HG02973 (cell line): ENCODE measurements around the gene CD53.
"Not testable (repeated sequence)": the region's sequence is repeated elsewhere in the genome, so short reads cannot be mapped to it uniquely, and the experiment has no call there.

Experiments used
- ATAC-seq: cut with Tn5 transposase; IDR thresholded peaks from one replicate; pipeline ENCODE4 v1.9.1; 2021; ENCODE audit warnings: moderate library complexity; ENCODE audit not compliant: unreplicated experiment

Gene CD53

DNA sequence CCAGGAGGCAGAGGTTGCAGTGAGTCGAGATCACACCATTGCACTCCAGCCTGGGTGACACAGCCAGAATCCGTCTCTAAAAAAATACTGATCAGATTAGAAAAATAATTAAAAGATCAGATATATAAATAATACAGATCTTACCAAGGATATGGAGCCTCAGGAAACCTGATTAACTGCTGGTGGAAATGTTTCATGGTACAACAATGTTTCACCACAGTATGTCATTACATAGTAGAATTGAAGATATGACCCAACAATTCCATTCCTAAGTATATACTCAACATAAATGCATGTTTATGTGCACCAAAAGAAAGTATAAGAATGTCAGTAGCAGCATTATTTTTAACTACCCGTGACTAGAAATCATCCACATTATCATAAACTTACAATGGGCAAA, 41.7 kb downstream of the CD53 start:
- ATAC-seq: no peak

DNA sequence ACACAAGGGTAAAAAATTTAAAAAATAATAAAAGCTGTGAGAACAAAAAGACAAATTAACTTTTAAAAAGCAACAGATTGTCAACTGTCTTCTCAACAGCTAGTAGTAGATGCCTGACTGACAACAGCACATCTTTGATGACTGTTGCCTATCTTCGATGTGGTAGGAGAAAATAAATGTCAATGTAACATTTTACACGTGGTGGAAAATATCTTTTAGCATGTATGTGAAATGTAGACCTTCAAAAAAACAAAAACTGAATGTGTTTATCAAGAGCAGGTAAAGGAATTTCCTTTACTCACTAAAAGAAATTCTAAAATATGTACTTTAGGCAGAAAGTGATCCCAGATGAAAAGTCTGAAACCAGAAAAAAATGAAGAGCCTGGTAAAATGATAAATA, 42.9 kb downstream of the CD53 start:
- ATAC-seq: no peak

GRCh38 chr1:110916274-110916668, 43.3 kb downstream of the CD53 start:
- ATAC-seq: no peak

DNA sequence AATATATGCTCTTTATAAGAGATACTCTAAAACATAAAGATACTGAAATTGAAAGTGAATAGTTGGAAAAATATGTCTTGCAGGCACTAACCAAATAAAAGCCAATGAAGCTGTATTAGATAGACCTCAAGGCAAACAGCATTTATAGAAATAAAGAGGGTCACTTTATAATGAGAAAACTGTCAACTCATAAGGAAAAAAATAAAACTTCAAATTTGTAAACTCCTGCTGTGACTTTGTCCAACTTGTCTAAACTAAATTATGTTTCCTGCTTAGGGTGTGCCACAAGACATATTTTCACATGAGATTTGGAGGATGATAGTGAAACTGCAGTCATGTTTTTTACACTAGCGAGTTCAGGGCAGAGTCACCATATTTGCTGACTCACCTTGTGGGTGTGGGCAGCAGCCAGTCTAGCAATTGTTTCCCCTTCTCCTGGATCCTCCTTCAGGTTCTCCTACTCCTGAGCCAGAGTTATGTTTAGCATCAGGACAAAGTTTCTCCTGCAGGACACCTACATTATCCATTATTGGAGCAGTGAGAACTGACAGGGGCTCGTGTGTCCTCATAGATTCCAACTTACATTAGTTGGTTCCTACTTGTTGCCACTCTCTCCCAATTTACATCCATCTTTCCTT, 43.8 kb downstream of the CD53 start:
- ATAC-seq: peak; percentile 77

DNA sequence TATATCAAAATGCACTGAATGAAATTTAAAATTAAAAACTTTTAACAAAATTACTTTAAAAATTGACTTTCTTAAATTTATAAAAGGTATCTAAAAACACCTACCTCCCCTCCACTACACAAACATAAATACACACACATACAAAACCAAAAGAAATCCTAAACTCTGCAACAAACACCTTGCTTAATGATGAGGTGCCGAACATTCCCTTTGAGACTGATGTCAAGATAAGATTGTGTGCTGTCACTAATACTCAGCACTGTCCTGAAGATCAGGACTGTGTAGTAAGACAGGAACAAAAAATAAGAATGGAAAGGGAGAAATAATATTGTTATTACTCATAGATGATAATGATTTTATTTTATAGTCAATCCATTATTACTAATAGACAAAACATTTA, 45.1 kb downstream of the CD53 start:
- ATAC-seq: no peak

DNA sequence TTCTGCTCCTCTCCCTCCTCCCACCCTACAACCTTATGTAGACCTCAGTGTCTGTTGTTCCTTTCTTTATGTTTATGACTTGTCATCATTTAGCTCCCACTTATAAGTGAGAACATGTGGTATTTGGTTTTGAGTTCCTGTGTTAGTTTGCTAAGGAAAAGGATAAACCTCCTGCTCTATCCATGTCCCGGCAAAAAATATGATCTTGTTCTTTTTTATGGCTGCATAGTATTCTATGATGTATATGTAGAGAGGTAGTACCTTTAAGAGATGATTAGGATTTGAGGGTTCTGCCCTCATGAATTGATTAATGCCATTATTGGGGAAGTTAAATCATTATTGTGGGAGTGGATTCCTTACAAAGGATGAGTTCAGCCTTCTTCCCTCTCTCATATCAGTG, 49.0 kb downstream of the CD53 start:
- ATAC-seq: no peak

DNA sequence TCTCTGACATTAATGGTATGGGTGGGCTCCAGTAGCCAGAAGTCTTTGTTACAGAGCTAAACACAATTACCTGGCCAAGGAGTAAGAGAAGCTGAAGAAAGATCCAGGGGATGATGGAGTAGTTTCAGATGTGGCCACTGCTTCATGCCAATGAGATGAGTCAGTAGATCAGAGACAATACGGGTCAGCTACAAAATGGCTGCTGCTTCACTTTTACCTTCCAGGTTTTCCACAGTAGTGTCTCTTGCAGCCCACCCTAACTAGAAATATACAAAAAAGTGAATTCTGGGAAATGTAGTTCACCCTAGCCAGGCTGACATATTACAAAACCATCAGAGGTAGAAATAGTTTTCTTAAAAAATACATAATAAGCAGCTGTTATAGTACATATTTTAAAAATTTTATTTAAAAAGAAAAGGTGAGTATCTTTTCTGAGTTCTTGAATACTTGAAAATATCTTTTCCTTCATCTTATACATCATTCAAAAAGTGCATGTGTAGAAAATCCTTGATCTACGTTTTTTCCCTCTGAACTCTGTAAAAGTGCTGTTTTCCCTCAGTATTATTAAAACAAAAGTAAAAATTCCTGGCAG, 54.6 kb downstream of the CD53 start:
- ATAC-seq: no peak

GRCh38 chr1:110928191-110928590, 55.2 kb downstream of the CD53 start:
- no peak for ATAC-seq

DNA sequence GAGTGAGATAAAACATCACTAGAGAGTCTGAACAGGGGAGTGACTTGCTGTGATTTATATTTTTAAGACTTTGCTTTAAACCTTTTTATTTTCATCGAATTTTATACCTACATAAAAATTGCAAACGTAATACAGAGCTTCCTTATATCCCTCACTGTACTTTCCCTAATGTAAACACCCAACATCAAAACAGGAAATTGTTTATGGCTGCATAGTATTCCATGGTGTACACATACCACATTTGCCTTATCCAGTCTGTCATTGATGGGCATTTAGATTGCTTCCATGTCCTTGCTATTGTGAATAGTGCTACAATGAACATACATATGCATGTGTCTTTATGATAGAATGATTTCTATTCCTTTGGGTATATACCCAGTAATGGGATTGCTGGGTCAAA, 56.0 kb downstream of the CD53 start:
- ATAC-seq: no peak

- ATAC-seq: not testable (repeated sequence)
Measured at GRCh38 chr1:110931097-110931496, 58.1 kb downstream of the CD53 start.

DNA sequence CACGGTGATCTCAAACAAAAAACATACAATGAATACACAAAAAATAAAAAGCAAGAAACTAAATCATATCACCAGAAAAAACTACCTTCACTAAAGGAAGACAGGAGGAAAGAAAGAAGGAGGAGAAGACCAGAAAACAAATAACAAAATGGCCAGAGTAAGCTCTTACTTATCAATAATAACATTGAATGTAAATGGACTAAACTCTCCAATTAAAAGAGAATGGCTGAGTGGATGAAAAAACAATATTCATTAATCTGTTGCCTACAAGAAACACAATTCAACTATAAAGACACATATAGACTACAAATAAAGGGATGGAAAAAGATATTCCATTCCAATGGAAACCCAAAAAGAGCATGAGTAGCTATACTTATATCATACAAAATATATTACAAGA, 63.6 kb downstream of the CD53 start:
- no peak for ATAC-seq

DNA sequence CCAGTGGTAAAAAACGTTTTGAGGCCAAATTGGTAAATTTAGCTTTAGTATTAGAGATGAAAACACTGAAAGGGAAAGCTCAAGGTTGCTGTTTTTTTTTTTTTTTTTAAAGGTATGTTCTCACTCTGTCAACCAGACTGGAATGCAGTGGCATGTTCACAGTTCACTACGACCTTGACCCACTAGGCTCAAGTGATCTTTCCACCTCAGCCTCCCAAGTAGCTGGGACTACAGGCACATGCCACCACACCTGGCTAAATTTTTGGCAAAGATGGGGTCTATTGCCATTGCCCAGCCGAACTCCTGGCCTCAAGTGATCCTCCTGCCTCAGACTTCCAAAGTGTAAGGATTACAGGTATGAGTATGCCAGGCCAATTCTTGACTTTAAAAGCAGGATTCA, 71.9 kb downstream of the CD53 start:
- ATAC-seq: no peak

DNA sequence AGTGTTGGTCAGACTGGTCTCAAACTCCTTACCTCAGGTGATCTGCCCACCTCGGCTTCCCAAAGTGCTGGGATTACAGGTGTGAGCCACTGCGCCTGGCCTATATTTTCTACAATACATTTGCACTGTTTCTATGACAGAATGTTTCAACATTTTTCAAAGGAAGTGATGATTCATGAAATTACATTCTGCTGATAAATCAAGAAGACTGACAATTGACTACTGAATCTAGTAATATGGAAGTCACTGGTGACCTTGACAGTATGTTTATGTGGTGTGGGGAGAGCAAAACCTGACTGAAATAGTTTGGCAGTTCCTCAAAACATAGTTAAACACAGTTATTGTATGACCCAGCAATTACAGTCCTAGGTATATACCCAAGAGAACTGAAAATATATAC, 72.7 kb downstream of the CD53 start:
- ATAC-seq: no peak

- ATAC-seq: no peak
Measured at GRCh38 chr1:110948038-110948810, 75.3 kb downstream of the CD53 start.
